NB4 (cell line): ENCODE results near the gene IL7R.

Source experiments
- POLR2A ChIP-seq: IDR thresholded peaks from 2 replicates; pipeline ENCODE4 v1.6.1; 2011; ENCODE audit warnings: mild to moderate bottlenecking; ENCODE audit not compliant: insufficient read length; ENCODE audit errors: extremely low read depth
- TF ChIP-seq, protein P1 (sequence below): IDR thresholded peaks from one replicate; pipeline ENCODE4 v1.5.1; 2012; ENCODE audit warnings: low read depth, low read length

DNA sequence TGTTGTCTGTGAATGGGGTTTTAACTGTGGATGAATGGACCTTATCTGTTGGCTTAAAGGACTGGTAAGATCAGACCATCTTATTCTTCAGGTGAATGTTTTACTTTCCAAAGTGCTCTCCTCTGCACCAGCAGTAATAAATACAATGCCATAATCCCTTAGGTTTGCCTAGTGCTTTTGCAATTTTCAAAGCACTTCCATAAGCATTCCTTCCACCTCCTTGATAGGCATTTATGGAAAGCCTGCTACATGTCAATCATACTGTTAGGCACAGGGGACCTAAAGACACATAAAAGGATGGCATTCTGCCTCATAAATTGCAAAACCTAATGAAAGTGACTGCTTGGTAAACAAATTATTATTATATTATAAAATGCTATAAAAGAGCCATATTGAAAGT, 21.4 kb downstream of the IL7R start:
- no peak for TF ChIP-seq POLR2A
- TF ChIP-seq, protein P1, sequence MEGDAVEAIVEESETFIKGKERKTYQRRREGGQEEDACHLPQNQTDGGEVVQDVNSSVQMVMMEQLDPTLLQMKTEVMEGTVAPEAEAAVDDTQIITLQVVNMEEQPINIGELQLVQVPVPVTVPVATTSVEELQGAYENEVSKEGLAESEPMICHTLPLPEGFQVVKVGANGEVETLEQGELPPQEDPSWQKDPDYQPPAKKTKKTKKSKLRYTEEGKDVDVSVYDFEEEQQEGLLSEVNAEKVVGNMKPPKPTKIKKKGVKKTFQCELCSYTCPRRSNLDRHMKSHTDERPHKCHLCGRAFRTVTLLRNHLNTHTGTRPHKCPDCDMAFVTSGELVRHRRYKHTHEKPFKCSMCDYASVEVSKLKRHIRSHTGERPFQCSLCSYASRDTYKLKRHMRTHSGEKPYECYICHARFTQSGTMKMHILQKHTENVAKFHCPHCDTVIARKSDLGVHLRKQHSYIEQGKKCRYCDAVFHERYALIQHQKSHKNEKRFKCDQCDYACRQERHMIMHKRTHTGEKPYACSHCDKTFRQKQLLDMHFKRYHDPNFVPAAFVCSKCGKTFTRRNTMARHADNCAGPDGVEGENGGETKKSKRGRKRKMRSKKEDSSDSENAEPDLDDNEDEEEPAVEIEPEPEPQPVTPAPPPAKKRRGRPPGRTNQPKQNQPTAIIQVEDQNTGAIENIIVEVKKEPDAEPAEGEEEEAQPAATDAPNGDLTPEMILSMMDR = no peak
